ENCODE data around the gene CFAP45.

Gene CFAP45

DNA sequence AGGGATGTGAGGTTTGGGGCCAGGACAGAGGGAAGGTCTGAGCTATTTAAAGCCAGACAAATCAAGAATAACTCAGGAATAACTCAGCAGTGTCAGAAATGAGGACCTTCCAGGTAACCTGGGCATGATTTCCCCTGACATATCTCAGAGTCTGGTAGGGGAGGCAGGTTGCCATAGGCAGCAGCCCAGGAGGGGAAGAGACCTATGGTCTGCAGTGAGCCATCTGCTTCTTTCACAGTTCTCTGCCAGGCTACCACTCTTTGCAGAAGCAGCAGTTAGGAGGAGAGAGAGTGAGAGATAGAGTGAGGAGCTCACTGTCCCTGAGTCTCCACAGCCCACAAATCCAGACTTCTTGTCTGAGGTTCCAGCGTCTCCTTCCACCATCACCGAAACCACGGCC lies 31.2 kb downstream of the CFAP45 start:
- H3K36me3 ChIP-seq (ENCODE audit: control insufficient read depth, insufficient read depth, low read length), result no peaks in the 10 kb centered on the region
- no peak overlapping the region for H3K4me3 ChIP-seq (ENCODE audit: low read depth, low read length)
- H3K4me1 ChIP-seq (ENCODE audit: control insufficient read depth, insufficient read depth, low read length), result peaks cover 16% of the 10 kb centered on the region
- H3K9ac ChIP-seq (ENCODE audit: low read length), result no peak overlapping the region
- H3K9me3 ChIP-seq (ENCODE audit: control insufficient read depth, insufficient read depth, low read depth, low read length), result no peaks in the 10 kb centered on the region
- no peak overlapping the region for H3K27ac ChIP-seq (ENCODE audit: low read depth, low read length)
- H3K27me3 ChIP-seq (ENCODE audit: control insufficient read depth, insufficient read depth, low read length), result 0 out of 2 replicates have a peak, but pooled peaks cover 5% of the 10 kb centered on the region

DNA sequence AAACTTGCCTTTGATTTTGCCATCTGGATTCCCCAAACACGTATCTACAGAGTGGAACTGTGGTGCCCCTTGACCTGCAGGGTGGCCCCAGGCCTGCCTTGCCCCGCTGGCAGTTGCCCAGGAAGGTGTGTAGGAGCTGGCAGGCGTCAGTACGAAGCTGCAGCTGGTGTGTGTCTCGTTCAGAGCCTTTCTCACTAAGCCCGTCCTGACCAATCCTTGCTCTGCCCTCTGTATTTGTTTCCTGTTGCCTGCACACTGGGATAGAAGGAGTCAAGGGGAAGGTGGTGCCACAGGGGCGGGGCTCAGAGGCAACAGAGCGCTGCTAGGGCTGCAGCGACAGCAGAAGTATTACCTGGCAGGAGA lies 32.3 kb downstream of the CFAP45 start:
- Histone ChIP-seq H3K36me3 (ENCODE audit: control insufficient read depth, insufficient read depth, low read length) (no peaks in the 10 kb centered on the region), H3K9ac (ENCODE audit: low read length) (no peak overlapping the region), H3K27ac (ENCODE audit: low read depth, low read length) (no peak overlapping the region), H3K4me3 (ENCODE audit: low read depth, low read length) (no peak overlapping the region), H3K27me3 (ENCODE audit: control insufficient read depth, insufficient read depth, low read length) (0 out of 2 replicates have a peak, but pooled peaks cover 4% of the 10 kb centered on the region), H3K9me3 (ENCODE audit: control insufficient read depth, insufficient read depth, low read depth, low read length) (no peaks in the 10 kb centered on the region), H3K4me1 (ENCODE audit: control insufficient read depth, insufficient read depth, low read length) (peaks cover 16% of the 10 kb centered on the region)

DNA sequence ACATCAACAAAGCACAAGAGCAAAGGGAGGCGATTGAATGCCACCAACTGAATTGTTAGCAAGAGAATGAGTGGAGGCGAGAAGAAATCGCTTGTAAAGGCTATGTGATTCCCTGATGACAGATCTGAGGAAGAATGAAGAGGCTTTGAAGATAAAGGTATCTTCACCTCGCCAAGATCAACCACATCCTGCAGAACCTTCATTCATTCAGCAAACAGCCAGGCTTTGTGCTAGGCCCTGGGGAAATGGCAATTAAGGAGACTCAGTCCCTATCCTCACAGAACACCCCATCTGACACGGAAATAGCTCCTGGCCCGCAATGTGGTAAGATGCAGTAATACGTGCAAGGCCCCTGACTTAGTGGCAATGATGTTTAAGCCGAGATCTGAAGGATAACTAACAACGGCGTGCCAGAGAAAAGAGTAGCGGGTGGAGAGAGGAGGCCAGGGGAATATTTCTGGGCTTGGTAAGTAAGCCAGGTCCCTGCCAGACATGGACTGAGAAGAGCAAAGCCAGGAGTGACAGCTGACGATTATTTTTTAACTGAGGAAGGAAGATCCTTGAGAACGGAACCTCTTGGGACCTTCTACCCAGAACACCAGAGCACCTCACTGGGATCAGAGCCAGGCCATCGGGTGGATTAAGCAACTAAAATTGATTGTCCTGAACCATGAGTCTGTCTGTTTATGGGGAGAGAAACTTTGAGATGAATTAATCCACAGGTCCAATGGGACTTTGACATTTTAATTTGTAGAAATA lies 32.9 kb downstream of the CFAP45 start:
- H3K27me3 ChIP-seq (ENCODE audit: control insufficient read depth, insufficient read depth, low read length), result no peaks in the 10 kb centered on the region
- no peak overlapping the region for H3K27ac ChIP-seq (ENCODE audit: low read depth, low read length)
- H3K36me3 ChIP-seq (ENCODE audit: control insufficient read depth, insufficient read depth, low read length), result no peaks in the 10 kb centered on the region
- H3K9ac ChIP-seq (ENCODE audit: low read length), result no peak overlapping the region
- peaks cover 16% of the 10 kb centered on the region for H3K4me1 ChIP-seq (ENCODE audit: control insufficient read depth, insufficient read depth, low read length)
- no peak overlapping the region for H3K4me3 ChIP-seq (ENCODE audit: low read depth, low read length)
- no peaks in the 10 kb centered on the region for H3K9me3 ChIP-seq (ENCODE audit: control insufficient read depth, insufficient read depth, low read depth, low read length)

DNA sequence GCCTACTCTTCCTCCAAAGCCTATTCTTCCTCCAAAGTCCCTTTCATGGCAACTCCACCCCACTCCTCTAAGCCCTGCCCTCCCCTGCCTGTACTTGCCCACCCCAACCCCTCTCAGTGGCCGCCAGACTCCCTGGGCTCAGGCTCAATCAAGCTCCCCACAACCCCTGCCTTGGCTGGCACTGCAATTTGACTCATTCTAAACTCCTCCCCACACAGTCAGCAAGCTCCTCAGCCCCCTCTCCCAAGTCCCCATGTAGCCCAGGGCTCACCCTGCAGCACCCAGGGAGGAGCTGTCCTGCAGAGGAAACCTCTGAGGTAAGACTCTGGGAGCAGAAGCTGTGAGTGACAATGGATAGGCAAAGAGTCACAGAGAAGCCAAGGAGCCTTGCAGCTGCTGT lies 33.9 kb downstream of the CFAP45 start:
- Histone ChIP-seq H3K27me3 (ENCODE audit: control insufficient read depth, insufficient read depth, low read length) (peaks cover 9% of the 10 kb centered on the region; the same call in 1 of the 2 replicates), H3K36me3 (ENCODE audit: control insufficient read depth, insufficient read depth, low read length) (no peaks in the 10 kb centered on the region), H3K27ac (ENCODE audit: low read depth, low read length) (no peak overlapping the region), H3K4me1 (ENCODE audit: control insufficient read depth, insufficient read depth, low read length) (peaks cover 23% of the 10 kb centered on the region), H3K9ac (ENCODE audit: low read length) (no peak overlapping the region), H3K4me3 (ENCODE audit: low read depth, low read length) (no peak overlapping the region), H3K9me3 (ENCODE audit: control insufficient read depth, insufficient read depth, low read depth, low read length) (no peaks in the 10 kb centered on the region)

DNA sequence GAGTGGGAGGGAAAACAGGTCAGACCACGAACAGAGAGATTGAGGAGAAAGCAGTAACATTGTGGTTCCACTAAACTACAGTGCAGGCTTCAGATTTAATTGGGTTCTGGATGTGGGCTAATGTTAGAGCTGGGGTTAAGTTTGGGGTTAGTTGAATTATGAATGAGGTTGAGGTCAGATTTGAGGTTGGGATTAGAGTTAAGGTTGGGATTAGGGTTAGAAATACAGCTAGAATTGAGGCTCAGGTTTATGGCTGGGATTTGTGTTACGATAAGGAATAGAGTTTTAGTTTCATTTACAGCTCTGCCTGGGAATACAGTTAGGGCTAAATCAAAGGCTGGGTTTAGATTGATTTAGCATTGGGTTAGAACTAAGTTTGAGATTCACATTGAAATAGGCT lies 35.7 kb downstream of the CFAP45 start:
- peaks cover 11% of the 10 kb centered on the region; the same call in 1 of the 2 replicates for H3K27me3 ChIP-seq (ENCODE audit: control insufficient read depth, insufficient read depth, low read length)
- H3K9me3 ChIP-seq (ENCODE audit: control insufficient read depth, insufficient read depth, low read depth, low read length), result no peaks in the 10 kb centered on the region
- no peak overlapping the region for H3K9ac ChIP-seq (ENCODE audit: low read length)
- H3K27ac ChIP-seq (ENCODE audit: low read depth, low read length), result no peak overlapping the region
- no peaks in the 10 kb centered on the region for H3K36me3 ChIP-seq (ENCODE audit: control insufficient read depth, insufficient read depth, low read length)
- no peak overlapping the region for H3K4me3 ChIP-seq (ENCODE audit: low read depth, low read length)
- H3K4me1 ChIP-seq (ENCODE audit: control insufficient read depth, insufficient read depth, low read length), result peaks cover 19% of the 10 kb centered on the region

DNA sequence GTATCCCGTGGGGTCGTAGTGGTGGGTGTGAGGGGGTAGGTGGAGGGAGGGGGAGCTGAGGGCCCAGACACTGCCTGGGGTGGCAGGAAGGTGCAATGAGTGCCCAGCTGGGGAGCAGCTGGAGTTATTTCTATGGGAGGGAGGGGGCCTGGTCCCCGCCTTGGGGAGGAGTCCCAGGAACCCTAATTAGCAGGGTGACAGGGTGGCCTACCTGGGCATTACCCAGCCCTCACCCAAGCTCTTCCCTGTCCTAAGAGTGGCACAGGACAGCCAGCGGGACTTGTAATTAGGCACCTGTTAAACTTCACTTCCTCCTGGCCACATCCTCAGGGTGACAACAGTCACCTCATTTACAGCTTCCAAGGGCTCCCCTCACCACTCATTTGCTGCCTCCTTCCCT lies 37.4 kb downstream of the CFAP45 start, which contains the start of gene VSIG8:
VSIG8 (minus strand) TSS at position 101 of the 400 bp plus-strand sequence. CDS start 136 bp downstream, outside the sequence.
- no peaks in the 10 kb centered on the region for H3K36me3 ChIP-seq (ENCODE audit: control insufficient read depth, insufficient read depth, low read length)
- no peaks in the 10 kb centered on the region for H3K9me3 ChIP-seq (ENCODE audit: control insufficient read depth, insufficient read depth, low read depth, low read length)
- no peak within 1 kb of the TSS for H3K27ac ChIP-seq (ENCODE audit: low read depth, low read length)
- H3K4me3 ChIP-seq (ENCODE audit: low read depth, low read length), result no peak within 1 kb of the TSS
- peaks cover 14% of the 10 kb centered on the region; the same call in 1 of the 2 replicates for H3K27me3 ChIP-seq (ENCODE audit: control insufficient read depth, insufficient read depth, low read length)
- peaks cover 10% of the 10 kb centered on the region; the same call in 1 of the 2 replicates for H3K4me1 ChIP-seq (ENCODE audit: control insufficient read depth, insufficient read depth, low read length)
- no peak within 1 kb of the TSS for H3K9ac ChIP-seq (ENCODE audit: low read length)

DNA sequence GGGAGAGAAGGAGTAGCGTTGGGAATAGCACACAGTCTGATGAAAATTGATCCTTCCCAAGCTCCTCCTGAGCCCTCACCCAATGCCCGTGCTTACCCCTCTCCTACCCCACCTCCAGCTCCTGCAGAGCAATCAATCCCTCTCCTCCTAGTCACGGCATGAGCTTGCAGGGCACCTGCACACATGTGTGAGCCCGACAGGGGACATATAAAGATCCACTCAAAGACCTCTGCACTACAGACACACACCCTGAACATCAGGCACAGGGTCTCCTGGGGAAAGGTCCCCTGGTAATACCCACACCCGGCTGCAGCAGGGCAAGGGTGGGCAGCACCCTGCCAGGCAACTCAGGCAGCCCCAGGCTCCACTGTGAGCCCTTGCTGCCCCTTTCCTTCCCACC lies 37.9 kb downstream of the CFAP45 start:
- no peak overlapping the region for H3K27ac ChIP-seq (ENCODE audit: low read depth, low read length)
- H3K9ac ChIP-seq (ENCODE audit: low read length), result no peak overlapping the region
- peaks cover 14% of the 10 kb centered on the region; the same call in 1 of the 2 replicates for H3K27me3 ChIP-seq (ENCODE audit: control insufficient read depth, insufficient read depth, low read length)
- peaks cover 8% of the 10 kb centered on the region; the same call in 1 of the 2 replicates for H3K4me1 ChIP-seq (ENCODE audit: control insufficient read depth, insufficient read depth, low read length)
- no peaks in the 10 kb centered on the region for H3K36me3 ChIP-seq (ENCODE audit: control insufficient read depth, insufficient read depth, low read length)
- H3K4me3 ChIP-seq (ENCODE audit: low read depth, low read length), result no peak overlapping the region
- H3K9me3 ChIP-seq (ENCODE audit: control insufficient read depth, insufficient read depth, low read depth, low read length), result no peaks in the 10 kb centered on the region

DNA sequence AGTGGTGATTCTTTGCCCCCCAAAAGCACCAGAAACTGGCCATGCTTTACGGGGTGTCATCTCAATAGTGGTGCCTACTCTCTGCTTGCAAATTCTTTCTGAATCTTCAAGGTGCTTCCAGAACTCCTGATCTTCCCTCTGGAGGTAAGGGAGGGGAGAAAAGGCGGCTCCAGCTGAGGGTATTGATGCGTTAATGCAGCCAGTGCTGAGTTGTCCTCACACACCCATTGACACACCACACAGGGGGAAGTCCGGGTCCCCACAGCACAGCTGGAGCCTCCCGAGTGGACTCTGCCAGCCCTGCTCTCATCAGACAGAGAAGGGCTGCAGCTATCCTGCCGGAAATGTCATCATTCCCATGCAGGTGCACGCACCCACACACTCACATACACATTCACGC lies 38.7 kb downstream of the CFAP45 start:
- H3K4me1 ChIP-seq (ENCODE audit: control insufficient read depth, insufficient read depth, low read length), result peaks cover 8% of the 10 kb centered on the region; the same call in 1 of the 2 replicates
- no peak overlapping the region for H3K9ac ChIP-seq (ENCODE audit: low read length)
- H3K36me3 ChIP-seq (ENCODE audit: control insufficient read depth, insufficient read depth, low read length), result no peaks in the 10 kb centered on the region
- peaks cover 22% of the 10 kb centered on the region for H3K27me3 ChIP-seq (ENCODE audit: control insufficient read depth, insufficient read depth, low read length)
- no peak overlapping the region for H3K4me3 ChIP-seq (ENCODE audit: low read depth, low read length)
- no peaks in the 10 kb centered on the region for H3K9me3 ChIP-seq (ENCODE audit: control insufficient read depth, insufficient read depth, low read depth, low read length)
- no peak overlapping the region for H3K27ac ChIP-seq (ENCODE audit: low read depth, low read length)

DNA sequence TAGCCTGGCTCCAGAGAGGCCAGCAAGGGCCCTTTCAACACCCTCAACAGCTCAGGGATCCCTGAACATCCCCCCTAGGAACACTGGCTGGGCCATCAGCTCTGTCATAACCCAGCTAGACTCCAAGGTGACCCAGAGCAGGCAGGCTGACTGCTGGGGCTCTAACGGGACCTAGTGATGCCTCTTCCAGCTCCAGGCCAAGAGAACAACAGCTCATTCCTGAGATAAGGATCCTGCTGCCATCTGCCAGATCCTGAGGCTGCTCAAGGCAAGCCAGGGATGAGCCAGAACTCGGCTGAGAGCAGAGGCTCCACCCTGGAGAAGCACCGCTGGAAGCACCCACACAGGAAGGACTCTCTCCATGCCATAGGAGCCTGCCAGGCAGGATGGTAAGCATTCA lies 39.5 kb downstream of the CFAP45 start:
- H3K4me3 ChIP-seq (ENCODE audit: low read depth, low read length), result no peak overlapping the region
- no peaks in the 10 kb centered on the region for H3K9me3 ChIP-seq (ENCODE audit: control insufficient read depth, insufficient read depth, low read depth, low read length)
- H3K36me3 ChIP-seq (ENCODE audit: control insufficient read depth, insufficient read depth, low read length), result no peaks in the 10 kb centered on the region
- peaks cover 30% of the 10 kb centered on the region for H3K27me3 ChIP-seq (ENCODE audit: control insufficient read depth, insufficient read depth, low read length)
- no peak overlapping the region for H3K9ac ChIP-seq (ENCODE audit: low read length)
- peaks cover 8% of the 10 kb centered on the region; the same call in 1 of the 2 replicates for H3K4me1 ChIP-seq (ENCODE audit: control insufficient read depth, insufficient read depth, low read length)
- no peak overlapping the region for H3K27ac ChIP-seq (ENCODE audit: low read depth, low read length)

DNA sequence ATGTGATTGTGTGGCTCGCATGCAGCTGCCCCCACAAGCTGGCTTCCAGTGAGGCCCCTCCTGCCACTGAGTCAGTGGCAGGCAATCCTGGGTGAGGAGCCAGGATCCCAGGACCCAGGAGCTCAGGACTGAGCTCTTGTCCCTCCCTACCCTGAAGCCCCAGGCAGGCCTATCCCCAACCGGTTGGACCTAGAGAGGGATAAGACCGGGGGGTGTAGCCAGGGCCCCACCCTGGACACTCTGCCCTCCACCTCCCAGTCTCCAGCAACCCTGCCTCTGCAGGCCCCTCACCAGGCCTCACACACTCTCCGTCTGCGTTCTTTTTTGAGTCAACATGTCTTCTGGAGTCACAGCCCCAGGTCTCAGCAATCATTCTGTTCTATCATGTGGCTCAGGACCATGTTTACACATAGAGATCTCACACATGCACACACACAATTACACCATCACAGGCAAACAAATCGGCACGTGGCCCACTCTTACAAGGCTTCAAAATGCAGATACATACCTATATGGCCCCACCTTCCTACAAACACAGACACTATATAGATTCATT lies 40.1 kb downstream of the CFAP45 start:
- no peaks in the 10 kb centered on the region for H3K36me3 ChIP-seq (ENCODE audit: control insufficient read depth, insufficient read depth, low read length)
- H3K4me1 ChIP-seq (ENCODE audit: control insufficient read depth, insufficient read depth, low read length), result peaks cover 8% of the 10 kb centered on the region; the same call in 1 of the 2 replicates
- no peak overlapping the region for H3K27ac ChIP-seq (ENCODE audit: low read depth, low read length)
- no peak overlapping the region for H3K9ac ChIP-seq (ENCODE audit: low read length)
- peaks cover 36% of the 10 kb centered on the region for H3K27me3 ChIP-seq (ENCODE audit: control insufficient read depth, insufficient read depth, low read length)
- H3K4me3 ChIP-seq (ENCODE audit: low read depth, low read length), result no peak overlapping the region
- H3K9me3 ChIP-seq (ENCODE audit: control insufficient read depth, insufficient read depth, low read depth, low read length), result no peaks in the 10 kb centered on the region

DNA sequence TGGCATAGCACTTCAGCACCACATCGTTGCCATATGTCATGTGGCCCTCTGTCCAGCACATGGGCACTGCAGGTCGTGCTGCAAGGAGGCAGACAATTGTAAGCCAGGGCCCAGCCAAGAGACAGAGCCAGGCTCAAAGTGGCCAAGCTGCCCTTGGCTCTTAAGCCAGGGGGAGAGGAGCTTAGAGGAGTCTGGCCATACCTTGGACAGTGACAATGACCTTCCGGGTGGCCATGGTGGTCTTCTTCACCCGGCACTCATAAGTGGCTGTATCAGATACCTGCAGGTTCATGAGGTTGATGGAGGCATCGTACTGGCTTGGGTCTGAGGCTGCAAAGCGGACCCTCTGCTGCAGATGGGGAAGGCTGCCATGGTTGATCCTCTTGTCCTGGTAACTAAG lies 42.1 kb downstream of the CFAP45 start:
- Histone ChIP-seq H3K4me1 (ENCODE audit: control insufficient read depth, insufficient read depth, low read length) (peaks cover 13% of the 10 kb centered on the region; the same call in 1 of the 2 replicates), H3K27ac (ENCODE audit: low read depth, low read length) (no peak overlapping the region), H3K9ac (ENCODE audit: low read length) (no peak overlapping the region), H3K9me3 (ENCODE audit: control insufficient read depth, insufficient read depth, low read depth, low read length) (no peaks in the 10 kb centered on the region), H3K27me3 (ENCODE audit: control insufficient read depth, insufficient read depth, low read length) (peaks cover 56% of the 10 kb centered on the region), H3K4me3 (ENCODE audit: low read depth, low read length) (no peak overlapping the region), H3K36me3 (ENCODE audit: control insufficient read depth, insufficient read depth, low read length) (no peaks in the 10 kb centered on the region)
